Retinal pigment epithelial cell (primary cell): Measurements from ENCODE around the gene USE1.

Experiments
- DNase-seq: peaks from one replicate; pipeline ENCODE4 v3.0.0-alpha.2; 2010; ENCODE audit warnings: low read depth
- H3K4me3 ChIP-seq: 2 replicates; pipeline ENCODE4 v1.5.1; 2011; ENCODE audit warnings: mild to moderate bottlenecking, low read length, control low read depth, moderate library complexity
- TF ChIP-seq, protein P1 (sequence below): conservative IDR thresholded peaks from 2 replicates; pipeline ENCODE4 v1.5.1; 2011; ENCODE audit warnings: low read depth, low read length, control low read depth, inconsistent platforms

USE1 gene

GRCh38 chr19:17214508-17215126, 540 bp upstream of the USE1 start:
- TF ChIP-seq, protein P1, sequence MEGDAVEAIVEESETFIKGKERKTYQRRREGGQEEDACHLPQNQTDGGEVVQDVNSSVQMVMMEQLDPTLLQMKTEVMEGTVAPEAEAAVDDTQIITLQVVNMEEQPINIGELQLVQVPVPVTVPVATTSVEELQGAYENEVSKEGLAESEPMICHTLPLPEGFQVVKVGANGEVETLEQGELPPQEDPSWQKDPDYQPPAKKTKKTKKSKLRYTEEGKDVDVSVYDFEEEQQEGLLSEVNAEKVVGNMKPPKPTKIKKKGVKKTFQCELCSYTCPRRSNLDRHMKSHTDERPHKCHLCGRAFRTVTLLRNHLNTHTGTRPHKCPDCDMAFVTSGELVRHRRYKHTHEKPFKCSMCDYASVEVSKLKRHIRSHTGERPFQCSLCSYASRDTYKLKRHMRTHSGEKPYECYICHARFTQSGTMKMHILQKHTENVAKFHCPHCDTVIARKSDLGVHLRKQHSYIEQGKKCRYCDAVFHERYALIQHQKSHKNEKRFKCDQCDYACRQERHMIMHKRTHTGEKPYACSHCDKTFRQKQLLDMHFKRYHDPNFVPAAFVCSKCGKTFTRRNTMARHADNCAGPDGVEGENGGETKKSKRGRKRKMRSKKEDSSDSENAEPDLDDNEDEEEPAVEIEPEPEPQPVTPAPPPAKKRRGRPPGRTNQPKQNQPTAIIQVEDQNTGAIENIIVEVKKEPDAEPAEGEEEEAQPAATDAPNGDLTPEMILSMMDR: no peak
- peak overlapping the region; percentile 73 for H3K4me3 ChIP-seq
- no peak for DNase-seq

DNA sequence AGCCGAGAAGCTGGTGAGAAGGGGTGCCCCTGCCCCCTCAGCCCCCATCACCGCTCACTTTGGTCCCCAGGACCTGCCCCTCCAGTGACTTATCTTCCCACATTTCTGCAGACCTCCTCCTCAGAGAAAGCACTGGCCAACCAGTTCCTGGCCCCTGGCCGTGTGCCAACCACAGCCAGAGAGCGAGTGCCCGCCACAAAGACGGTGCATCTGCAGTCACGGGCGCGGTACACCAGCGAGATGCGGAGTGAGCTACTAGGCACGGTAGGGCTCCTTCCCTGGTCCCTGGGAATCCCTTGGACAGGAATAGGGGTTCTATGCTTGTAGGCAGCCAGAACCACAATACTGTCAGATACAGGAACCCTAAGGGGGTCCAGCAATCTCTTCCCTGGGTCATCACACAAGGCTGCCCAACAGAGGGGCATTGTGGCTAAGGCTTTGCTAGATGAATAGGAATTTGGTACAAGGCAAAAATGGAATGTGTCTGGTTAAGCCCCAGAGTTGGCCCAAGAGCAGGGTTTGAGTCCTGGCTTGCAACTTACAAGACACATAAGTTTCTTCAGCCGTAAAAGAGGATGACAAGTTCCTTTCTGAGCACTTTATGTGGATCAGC, 1.0 kb downstream of the USE1 start:
- DNase-seq: no peak
- peak overlapping the region; percentile 73 for H3K4me3 ChIP-seq
- TF ChIP-seq, protein P1: no peak

DNA sequence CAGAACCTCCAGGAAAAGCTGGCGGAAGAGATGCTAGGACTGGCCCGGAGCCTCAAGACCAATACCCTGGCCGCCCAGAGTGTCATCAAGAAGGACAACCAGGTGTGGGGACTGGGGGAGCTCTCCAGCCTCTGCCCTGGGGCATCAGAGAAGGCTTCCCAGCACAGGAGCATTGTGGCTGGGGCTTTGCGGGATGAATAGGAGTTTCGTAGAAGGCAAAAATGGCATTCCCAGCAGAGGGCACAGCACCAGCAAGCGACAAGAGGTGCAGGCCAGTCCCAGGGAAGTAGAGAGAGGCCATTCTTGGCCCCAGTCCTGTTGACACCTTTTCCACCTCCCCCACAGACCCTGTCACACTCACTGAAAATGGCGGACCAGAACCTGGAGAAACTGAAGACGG, 4.1 kb downstream of the USE1 start:
- DNase-seq: no peak
- TF ChIP-seq, protein P1: no peak
- no peak overlapping the region for H3K4me3 ChIP-seq

DNA sequence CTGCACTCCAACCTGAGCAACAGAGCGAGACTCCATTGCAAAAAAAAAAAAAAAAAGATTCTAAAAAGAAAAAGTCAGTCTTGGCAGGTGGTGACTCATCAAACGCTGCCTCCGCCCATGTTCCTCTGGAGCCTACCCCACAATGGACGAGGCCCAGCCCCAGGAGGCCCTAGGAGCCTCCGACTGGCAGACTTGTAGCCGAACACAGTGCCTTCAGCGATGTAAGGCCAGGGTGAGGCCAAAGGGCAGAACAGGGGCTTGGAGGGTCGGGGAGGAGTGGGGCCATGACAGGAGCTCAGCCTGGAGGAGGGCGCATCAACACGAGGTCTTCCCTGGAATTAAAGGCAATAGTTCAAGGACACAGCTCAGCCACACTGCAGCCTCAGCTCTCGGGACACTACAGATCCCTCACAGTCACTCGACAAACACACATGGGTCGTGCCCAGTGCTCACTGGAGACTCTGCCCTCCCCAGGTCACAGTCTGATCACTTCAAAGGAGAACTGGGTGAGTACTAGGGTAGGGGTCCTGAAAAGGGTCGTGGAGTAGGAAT, 5.1 kb downstream of the USE1 start:
- TF ChIP-seq, protein P1: no peak
- H3K4me3 ChIP-seq: no peak overlapping the region
- DNase-seq: peak; percentile 23

DNA sequence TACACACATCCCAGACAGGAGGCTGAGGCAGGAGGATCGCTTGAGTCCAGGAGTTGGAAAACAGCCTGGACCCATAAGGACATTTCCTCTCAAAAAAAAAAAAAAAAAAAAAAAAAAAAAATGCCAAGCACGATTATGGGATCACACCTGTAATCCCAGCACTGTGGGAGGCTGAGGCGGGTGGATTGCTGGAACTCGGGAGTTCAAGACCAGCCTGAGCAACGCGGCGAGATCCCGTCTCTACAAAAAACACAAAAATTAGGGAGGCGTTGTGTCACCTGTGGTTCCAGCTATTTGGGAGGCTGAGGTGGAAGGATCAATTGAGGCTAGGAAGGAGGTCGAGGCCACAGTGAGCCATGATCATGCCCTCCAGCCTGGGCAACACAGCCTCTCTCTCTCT, 9.9 kb downstream of the USE1 start:
- no peak overlapping the region for H3K4me3 ChIP-seq
- TF ChIP-seq, protein P1: no peak
- no peak for DNase-seq

GRCh38 chr19:17226002-17226933, 11.1 kb downstream of the USE1 start, which contains the start of gene OCEL1:
OCEL1 (plus strand) TSS chr19:17226226; CDS start chr19:17226248, 22 bp downstream.
- peak; percentile 91 for DNase-seq
- H3K4me3 ChIP-seq: peak within 1 kb of the TSS; percentile 71
- TF ChIP-seq, protein P1: no peak
